Measurements from ENCODE around the gene IL17RD.
A peak's percentile ranks its signal among the peaks of the same experiment; 100 is the strongest.

Gene IL17RD

GRCh38 chr3:57164657-57165573 lies at the start of gene IL17RD:
TSS of gene IL17RD (minus strand) at chr3:57165353. CDS start at chr3:57165286, 67 bp downstream.
- peak; percentile 38 for DNase-seq (ENCODE audit: low read depth)

- DNase-seq (ENCODE audit: low read depth): no peak
Observed at GRCh38 chr3:57206423-57206822, 41.3 kb upstream of the IL17RD start.

- DNase-seq (ENCODE audit: low read depth): no peak
Observed at GRCh38 chr3:57199895-57200297, 34.7 kb upstream of the IL17RD start, which contains the start of gene HESX1. TSS of gene HESX1 (minus strand) at chr3:57199978. CDS start at chr3:57199918, 60 bp downstream.

- DNase-seq (ENCODE audit: low read depth): no peak
Observed at GRCh38 chr3:57194641-57195040, 29.5 kb upstream of the IL17RD start.

DNA sequence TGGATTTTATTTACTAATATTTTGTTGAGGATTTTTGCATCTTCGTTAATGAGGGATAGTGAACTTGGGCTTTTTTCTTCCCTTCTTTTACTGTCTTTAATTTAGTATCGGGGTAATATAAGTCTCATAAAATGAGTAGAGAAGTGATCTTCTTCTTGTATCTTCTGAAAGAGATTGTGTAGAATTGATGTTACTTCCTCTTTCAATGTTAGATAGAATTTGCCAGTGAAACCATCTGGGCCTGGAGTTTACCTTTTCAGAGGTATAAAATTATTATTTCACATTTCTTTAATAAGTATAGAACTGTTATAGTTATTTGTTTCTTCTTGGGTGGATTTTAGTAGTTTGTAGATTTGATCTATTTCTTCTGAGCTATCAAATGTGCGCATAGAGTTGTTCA lies 26.9 kb upstream of the IL17RD start:
- no peak for DNase-seq (ENCODE audit: low read depth)

DNA sequence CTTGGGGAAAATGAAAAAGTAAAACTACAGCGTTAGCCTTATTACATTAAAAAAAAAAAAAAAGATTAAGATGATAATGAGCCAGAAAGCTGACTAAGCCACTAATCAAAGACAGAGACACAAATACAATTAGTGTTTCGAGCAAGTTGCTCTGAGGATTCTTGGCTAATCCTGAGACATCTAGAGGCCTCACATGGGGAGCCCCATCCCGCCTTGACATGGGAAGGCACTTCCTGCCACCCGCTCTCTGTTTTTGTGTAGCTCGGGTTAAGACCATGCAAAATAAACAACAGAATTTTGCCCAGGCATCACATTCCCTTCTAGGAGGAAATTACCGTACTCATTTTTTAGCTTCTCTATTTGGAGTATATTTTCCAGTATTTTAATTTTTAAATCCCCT lies 19.4 kb upstream of the IL17RD start:
- no peak for DNase-seq (ENCODE audit: low read depth)

GRCh38 chr3:57179580-57180410 lies 14.6 kb upstream of the IL17RD start:
- no peak for DNase-seq (ENCODE audit: low read depth)

GRCh38 chr3:57176045-57176444 lies 10.9 kb upstream of the IL17RD start:
- no peak for DNase-seq (ENCODE audit: low read depth)

GRCh38 chr3:57173687-57174086 lies 8.5 kb upstream of the IL17RD start:
- no peak for DNase-seq (ENCODE audit: low read depth)

GRCh38 chr3:57170946-57171345 lies 5.8 kb upstream of the IL17RD start:
- no peak for DNase-seq (ENCODE audit: low read depth)

DNA sequence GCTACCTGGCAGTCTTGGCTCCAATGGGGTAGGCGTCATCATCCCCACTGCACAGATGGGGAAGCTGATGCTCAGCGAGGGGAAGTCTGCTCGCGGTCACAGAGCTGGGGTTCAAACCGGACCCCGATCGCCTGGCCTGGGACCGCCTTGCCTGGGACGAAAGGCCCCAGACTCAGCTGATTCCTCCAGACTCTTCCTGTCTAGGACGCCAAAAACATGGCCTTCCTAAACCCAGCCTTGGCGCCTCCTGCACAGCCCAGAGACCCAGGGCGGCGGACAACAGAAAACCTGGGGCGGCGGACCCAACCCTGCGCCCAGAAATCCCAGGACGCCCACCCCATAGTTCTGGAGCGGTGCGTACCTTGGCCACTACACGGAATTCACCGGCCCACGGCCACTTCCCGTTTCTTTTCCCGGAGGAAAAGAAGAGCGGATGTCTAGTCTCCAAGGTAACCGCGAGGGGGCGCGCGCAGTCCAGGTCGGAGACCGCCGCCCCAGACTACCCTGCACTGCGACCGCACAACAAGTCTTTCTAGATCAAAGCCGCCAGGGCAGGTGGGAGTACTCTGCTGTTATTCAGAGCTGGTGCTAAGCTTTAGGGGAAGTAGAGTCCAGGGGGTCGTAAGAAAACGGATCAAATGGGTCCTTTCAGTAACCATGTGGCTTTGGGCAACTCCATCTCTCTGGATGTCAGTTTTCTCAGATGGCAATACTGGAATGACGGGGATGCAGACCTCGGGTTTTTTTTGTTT lies 4.9 kb upstream of the IL17RD start:
- DNase-seq (ENCODE audit: low read depth): peak; percentile 45

DNA sequence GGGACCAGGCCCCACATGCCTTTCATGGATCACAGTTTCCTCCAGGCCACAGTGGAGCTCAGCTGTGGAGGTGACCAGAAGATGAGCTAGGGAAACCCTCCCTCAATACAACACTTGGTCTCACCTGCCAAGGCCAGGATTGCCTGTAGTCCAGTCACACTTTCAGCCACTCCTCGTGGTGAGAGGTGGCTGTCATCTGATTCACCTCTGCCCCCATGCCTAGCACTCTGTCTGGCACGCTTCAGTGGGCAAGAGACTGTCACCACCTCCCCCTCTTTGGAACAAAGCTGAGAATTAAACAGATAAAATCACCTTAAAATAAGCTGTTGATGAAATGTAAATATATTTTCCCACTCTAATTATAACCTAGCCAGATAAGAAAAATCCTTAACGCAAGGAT lies 4.0 kb upstream of the IL17RD start:
- no peak for DNase-seq (ENCODE audit: low read depth)

GRCh38 chr3:57168151-57168550 lies 3.0 kb upstream of the IL17RD start:
- DNase-seq (ENCODE audit: low read depth): no peak

DNA sequence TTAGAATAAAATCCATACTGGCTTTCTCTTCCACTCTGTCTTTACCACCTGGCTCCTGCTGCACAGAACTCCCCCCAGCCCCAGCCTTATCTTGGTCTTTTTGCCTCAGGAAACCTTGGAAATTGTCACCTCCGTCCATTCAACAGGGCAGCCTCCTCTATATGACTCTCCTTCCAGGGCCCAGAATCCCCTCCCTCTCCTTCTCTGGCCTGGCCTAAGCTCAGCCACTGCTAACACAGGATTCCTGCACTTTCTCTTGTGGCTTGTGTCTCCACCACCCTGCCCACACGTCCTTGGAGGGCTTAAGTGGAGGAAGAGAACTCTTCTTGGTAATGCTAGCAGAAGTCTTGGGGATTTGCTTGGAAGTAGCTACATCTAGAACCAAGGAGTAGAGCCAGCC lies 1.5 kb upstream of the IL17RD start:
- DNase-seq (ENCODE audit: low read depth): no peak

DNA sequence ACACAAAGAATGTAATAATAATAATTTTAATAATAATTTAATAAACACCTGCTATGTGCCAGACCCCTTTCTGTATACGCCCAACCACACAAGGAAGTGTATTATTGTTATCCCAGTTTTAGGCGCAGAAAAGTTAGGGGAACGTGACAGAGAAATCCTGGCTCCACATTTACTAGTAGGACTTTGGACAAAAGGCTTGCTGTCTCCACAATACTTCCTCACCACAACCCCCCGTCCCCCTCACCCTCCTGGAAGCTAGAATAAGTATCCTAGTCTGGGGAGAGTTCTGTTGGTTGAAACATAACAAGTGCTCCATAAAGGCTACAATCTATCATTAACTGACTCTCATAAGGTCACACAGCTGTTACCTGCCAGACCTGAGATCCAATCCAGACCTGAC lies 488 bp upstream of the IL17RD start:
- no peak for DNase-seq (ENCODE audit: low read depth)

DNA sequence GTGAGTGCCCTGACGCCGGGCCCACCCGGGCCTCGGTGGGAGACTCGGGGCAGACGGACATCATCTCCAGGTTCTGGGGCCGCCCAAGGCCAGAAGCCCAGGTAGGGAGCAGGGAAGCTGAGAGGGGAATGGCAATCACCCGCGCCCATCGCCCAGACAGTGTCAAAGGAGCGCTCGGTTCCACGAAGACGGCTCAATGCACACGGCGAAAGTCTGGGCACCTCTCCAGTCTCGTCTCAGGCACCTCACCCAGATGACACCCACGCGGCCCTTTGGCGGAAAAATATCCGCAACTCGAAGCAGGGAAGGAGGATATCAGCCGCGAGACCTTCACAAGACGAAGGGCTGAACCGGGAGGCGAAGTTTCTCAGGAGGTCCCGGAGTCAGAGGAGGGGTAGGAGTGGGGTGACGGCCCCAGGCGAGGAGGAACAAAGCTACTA lies 916 bp downstream of the IL17RD start:
- DNase-seq (ENCODE audit: low read depth): no peak

DNA sequence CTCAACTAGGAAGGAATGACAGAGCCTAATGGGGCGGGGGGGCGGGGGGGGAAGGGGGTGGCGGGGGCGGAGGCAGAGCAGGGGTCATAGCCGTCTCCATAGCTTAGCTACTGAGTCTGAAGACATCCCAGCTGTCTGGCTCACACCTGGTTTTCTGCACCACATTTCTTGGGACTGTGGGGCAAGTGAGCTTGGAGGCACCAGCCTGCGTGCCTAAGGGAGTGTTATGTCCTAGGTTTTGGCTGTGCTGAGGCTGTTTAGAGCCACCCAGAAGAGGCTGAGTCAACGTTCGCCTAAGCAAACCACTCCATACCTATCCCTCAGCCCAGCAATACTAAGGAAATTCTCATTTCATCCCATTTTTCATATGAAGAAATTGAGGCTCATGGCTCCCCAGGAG lies 1.4 kb downstream of the IL17RD start:
- DNase-seq (ENCODE audit: low read depth): no peak

- DNase-seq (ENCODE audit: low read depth): no peak
Observed at GRCh38 chr3:57161915-57162314, 3.2 kb downstream of the IL17RD start.

DNA sequence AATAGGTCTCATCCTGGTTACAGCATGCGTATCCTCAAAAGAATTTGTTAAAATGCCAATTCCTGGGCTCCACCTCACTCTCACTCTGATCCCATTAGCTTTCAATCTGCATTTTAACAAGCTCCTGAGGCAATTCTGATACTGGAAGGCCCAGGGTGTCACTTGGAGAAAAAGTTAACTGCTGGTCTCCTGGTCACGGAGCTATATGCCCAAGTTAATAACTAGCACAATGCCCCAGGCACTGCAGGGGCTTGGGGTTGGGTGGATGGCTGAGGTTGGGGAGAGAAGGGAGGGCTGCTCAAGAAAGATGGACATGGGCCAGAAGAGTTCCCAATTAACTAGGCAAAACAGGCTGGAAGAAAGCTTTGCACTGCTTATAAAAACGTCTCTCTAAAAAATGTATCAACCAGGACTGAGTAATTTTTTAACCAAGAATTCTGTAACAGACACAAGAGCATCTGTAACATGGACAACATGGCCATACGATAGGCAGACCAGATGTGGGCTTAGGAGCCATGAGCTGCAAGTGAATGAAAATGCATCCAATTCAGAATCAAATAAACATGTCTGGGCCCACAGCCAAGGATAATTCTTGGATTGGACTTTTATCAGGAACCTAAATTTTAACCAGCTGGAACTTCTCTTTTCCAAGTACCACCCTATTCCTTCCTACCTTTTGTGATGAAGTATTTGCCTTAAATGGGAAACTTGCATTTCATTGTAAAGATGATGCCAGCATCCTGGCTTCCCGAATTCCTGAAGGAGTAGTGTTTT lies 4.2 kb downstream of the IL17RD start:
- no peak for DNase-seq (ENCODE audit: low read depth)

GRCh38 chr3:57160076-57160764 lies 4.9 kb downstream of the IL17RD start:
- no peak for DNase-seq (ENCODE audit: low read depth)

All from activated T-helper 9 cell treated with anti-CD3 and anti-CD28 coated beads, Interleukin-2, amount 50 U/mL, for 16 hours (primary cell).